B cell (primary cell): Measurements from ENCODE around the gene RNF4.

Source experiments
- EZH2 ChIP-seq: IDR thresholded peaks from 2 replicates; pipeline ENCODE4 v1.6.1; 2012; ENCODE audit warnings: borderline replicate concordance, low read depth, mild to moderate bottlenecking, moderate library complexity, low read length; ENCODE audit not compliant: insufficient read depth, poor library complexity, severe bottlenecking
- TF ChIP-seq, protein P1 (sequence below): fragments of 200-600 bp; IDR thresholded peaks from one replicate; pipeline ENCODE4 v1.8.0; 2022; ENCODE audit warnings: antibody characterized with exemption, mild to moderate bottlenecking

DNA sequence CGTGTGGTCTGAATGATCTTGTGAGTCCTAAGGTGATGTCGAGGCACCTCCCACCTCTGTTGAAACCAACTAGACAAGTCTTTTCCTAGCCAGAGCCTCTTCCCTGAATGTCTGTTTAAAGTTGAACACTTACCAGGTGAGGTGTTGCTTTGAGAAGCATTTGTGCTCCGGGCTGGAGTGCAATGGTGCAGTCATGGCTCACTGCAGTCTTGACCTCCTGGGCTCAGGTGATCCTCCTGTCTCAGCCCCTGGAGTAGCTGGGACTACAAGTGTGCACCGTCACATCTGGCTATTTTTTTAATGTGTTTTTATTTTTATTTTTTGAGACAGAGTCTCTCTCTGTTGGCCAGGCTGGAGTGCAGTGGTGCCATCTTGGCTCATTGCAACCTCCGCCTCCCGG, 18.1 kb downstream of the RNF4 start:
- no peak for TF ChIP-seq EZH2
- TF ChIP-seq, protein P1, sequence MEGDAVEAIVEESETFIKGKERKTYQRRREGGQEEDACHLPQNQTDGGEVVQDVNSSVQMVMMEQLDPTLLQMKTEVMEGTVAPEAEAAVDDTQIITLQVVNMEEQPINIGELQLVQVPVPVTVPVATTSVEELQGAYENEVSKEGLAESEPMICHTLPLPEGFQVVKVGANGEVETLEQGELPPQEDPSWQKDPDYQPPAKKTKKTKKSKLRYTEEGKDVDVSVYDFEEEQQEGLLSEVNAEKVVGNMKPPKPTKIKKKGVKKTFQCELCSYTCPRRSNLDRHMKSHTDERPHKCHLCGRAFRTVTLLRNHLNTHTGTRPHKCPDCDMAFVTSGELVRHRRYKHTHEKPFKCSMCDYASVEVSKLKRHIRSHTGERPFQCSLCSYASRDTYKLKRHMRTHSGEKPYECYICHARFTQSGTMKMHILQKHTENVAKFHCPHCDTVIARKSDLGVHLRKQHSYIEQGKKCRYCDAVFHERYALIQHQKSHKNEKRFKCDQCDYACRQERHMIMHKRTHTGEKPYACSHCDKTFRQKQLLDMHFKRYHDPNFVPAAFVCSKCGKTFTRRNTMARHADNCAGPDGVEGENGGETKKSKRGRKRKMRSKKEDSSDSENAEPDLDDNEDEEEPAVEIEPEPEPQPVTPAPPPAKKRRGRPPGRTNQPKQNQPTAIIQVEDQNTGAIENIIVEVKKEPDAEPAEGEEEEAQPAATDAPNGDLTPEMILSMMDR, result no peak
